ENCODE data around the gene BCAS1.

DNA sequence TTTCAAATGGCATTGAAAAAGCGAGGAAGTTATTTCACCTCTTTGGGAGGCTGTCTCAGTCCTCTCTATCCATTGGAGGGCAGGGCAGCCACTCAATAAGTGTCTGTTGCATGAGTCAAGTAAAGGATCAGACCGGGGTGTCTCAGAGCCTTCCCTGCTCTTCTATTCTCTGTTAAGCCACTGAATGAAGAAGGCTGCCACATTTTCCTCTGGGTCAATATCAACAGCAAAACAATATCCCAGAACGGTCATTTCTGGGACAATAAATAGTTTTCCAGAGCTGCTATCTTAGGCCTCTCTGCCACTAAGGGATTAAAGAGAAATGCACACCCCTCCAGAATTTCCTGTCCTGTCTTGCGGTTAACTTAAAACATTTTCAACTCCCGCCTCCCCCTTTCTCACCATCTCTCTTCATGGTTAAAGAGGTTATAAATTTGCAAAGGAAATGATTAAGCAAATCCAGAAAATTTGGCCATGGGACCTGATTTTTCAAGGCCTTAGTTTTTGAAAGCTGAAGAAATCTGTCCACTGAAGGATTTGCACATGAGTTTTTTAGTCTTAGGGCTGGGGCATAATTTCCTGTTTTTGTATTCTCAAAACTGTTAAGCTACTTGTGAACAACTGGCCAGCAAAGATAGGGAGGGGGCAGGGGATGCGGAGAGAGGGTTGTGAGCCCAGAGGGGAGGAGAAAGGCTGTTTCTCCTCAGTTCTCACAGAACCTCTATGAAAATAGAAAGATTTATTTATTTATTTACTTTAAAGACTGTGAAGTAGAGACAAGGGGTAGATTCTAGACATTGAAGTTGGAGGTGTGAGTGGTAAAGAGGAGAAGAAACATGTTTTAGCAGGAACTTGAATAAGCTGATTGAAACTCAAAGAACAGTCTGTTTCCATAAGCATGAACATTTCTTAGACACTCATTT is 135.7 kb downstream of the BCAS1 start:
- TF ChIP-seq, protein P1, sequence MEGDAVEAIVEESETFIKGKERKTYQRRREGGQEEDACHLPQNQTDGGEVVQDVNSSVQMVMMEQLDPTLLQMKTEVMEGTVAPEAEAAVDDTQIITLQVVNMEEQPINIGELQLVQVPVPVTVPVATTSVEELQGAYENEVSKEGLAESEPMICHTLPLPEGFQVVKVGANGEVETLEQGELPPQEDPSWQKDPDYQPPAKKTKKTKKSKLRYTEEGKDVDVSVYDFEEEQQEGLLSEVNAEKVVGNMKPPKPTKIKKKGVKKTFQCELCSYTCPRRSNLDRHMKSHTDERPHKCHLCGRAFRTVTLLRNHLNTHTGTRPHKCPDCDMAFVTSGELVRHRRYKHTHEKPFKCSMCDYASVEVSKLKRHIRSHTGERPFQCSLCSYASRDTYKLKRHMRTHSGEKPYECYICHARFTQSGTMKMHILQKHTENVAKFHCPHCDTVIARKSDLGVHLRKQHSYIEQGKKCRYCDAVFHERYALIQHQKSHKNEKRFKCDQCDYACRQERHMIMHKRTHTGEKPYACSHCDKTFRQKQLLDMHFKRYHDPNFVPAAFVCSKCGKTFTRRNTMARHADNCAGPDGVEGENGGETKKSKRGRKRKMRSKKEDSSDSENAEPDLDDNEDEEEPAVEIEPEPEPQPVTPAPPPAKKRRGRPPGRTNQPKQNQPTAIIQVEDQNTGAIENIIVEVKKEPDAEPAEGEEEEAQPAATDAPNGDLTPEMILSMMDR (IDR thresholded peaks at IDR 0.05), result no peak
- TF ChIP-seq POLR2A (IDR thresholded peaks at IDR 0.05), result no peak
